ENCODE measurements around the gene RHOBTB1.

GRCh38 chr10:60903096-60903495 lies 40.9 kb downstream of the RHOBTB1 start:
- TF ChIP-seq EGR1 (IDR thresholded peaks at IDR 0.05), result no peak
- no peak for TF ChIP-seq TAF1 (IDR thresholded peaks at IDR 0.05; ENCODE audit: low read depth)
- no peak for TF ChIP-seq YY1 (IDR thresholded peaks at IDR 0.05; ENCODE audit: low read depth)
- no peak for TF ChIP-seq NFIC (IDR thresholded peaks at IDR 0.05)
- TF ChIP-seq TEAD4 (IDR thresholded peaks at IDR 0.05), result no peak
- TF ChIP-seq, protein P1, sequence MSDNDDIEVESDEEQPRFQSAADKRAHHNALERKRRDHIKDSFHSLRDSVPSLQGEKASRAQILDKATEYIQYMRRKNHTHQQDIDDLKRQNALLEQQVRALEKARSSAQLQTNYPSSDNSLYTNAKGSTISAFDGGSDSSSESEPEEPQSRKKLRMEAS (IDR thresholded peaks at IDR 0.05), result no peak
- TF ChIP-seq ZBTB7A (IDR thresholded peaks at IDR 0.05; ENCODE audit: low read depth), result no peak
- TF ChIP-seq, protein P2, sequence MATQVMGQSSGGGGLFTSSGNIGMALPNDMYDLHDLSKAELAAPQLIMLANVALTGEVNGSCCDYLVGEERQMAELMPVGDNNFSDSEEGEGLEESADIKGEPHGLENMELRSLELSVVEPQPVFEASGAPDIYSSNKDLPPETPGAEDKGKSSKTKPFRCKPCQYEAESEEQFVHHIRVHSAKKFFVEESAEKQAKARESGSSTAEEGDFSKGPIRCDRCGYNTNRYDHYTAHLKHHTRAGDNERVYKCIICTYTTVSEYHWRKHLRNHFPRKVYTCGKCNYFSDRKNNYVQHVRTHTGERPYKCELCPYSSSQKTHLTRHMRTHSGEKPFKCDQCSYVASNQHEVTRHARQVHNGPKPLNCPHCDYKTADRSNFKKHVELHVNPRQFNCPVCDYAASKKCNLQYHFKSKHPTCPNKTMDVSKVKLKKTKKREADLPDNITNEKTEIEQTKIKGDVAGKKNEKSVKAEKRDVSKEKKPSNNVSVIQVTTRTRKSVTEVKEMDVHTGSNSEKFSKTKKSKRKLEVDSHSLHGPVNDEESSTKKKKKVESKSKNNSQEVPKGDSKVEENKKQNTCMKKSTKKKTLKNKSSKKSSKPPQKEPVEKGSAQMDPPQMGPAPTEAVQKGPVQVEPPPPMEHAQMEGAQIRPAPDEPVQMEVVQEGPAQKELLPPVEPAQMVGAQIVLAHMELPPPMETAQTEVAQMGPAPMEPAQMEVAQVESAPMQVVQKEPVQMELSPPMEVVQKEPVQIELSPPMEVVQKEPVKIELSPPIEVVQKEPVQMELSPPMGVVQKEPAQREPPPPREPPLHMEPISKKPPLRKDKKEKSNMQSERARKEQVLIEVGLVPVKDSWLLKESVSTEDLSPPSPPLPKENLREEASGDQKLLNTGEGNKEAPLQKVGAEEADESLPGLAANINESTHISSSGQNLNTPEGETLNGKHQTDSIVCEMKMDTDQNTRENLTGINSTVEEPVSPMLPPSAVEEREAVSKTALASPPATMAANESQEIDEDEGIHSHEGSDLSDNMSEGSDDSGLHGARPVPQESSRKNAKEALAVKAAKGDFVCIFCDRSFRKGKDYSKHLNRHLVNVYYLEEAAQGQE (IDR thresholded peaks at IDR 0.05; ENCODE audit: low read depth), result no peak
- no peak for TF ChIP-seq EP300 (IDR thresholded peaks at IDR 0.05; ENCODE audit: borderline replicate concordance)
- no peak for TF ChIP-seq CREB1 (IDR thresholded peaks at IDR 0.05; ENCODE audit: low read depth)
- no peak for TF ChIP-seq RAD21 (IDR thresholded peaks at IDR 0.05; ENCODE audit: low read depth)
- TF ChIP-seq, protein P3, sequence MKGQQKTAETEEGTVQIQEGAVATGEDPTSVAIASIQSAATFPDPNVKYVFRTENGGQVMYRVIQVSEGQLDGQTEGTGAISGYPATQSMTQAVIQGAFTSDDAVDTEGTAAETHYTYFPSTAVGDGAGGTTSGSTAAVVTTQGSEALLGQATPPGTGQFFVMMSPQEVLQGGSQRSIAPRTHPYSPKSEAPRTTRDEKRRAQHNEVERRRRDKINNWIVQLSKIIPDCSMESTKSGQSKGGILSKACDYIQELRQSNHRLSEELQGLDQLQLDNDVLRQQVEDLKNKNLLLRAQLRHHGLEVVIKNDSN (IDR thresholded peaks at IDR 0.05), result no peak
- TF ChIP-seq TCF12 (IDR thresholded peaks at IDR 0.05; ENCODE audit: low read depth), result no peak
- no peak for TF ChIP-seq CEBPB (IDR thresholded peaks at IDR 0.05)

Data from Ishikawa (cell line).